GM23248 (cell line): ENCODE data around the gene TCF4.

Experiments
- EZH2 ChIP-seq: fragments of 200-600 bp; sonication (generic); IDR thresholded peaks from 2 replicates; pipeline ENCODE4 v1.6.1; 2018; ENCODE audit warnings: antibody characterized with exemption, mild to moderate bottlenecking; ENCODE audit not compliant: insufficient read depth, poor library complexity, severe bottlenecking
- EZH2phosphoT487 ChIP-seq: fragments of 200-600 bp; sonication (generic); IDR thresholded peaks from 2 replicates; pipeline ENCODE4 v1.6.1; 2018; ENCODE audit warnings: antibody characterized with exemption, moderate library complexity, mild to moderate bottlenecking, low read depth; ENCODE audit not compliant: insufficient read depth

GRCh38 chr18:55250768-55251173, 337.2 kb downstream of the TCF4 start:
- TF ChIP-seq EZH2 (no peak), EZH2phosphoT487 (no peak)
